CD4-positive, alpha-beta memory T cell (primary cell): ENCODE measurements around the gene RNF186. TPM values are rescaled to one million over a fixed set of nuclear protein-coding genes. Genes with fewer than 3 reads are reported as not detected.

Experiments
- CTCF ChIA-PET: fragments of 350-600 bp; sonication (Branson Sonifier 250); formaldehyde crosslinking; loops from one replicate; lab custom pipeline; 2021; ENCODE audit warnings: inconsistent platforms; ENCODE audit not compliant: partially characterized antibody; lab: Charles Lee
- POLR2A ChIA-PET: fragments of 350-600 bp; sonication (Branson Sonifier 250); formaldehyde crosslinking; loops from one replicate; lab custom pipeline; 2021; ENCODE audit not compliant: partially characterized antibody; lab: Charles Lee
- DNase-seq, 5 donors: peaks; one replicate each; pipeline versions ENCODE4 v3.0.0 to v3.0.0-alpha.2; 2020 to 2022; ENCODE audit warnings: mixed read lengths in 1 of 5
- H3K27ac ChIP-seq: one replicate; pipeline ENCODE4 v1.7.0; 2013; ENCODE audit warnings: low read depth, low read length
- H3K27me3 ChIP-seq: 2 replicates; pipeline ENCODE4 v1.7.0; 2013; ENCODE audit warnings: mild to moderate bottlenecking, low read length, moderate library complexity; ENCODE audit not compliant: insufficient read depth
- H3K36me3 ChIP-seq: 2 replicates; pipeline ENCODE4 v1.7.0; 2013; ENCODE audit warnings: mild to moderate bottlenecking, low read length, moderate library complexity; ENCODE audit not compliant: insufficient read depth
- H3K4me1 ChIP-seq: 2 replicates; pipeline ENCODE4 v1.7.0; 2013; ENCODE audit warnings: mild to moderate bottlenecking, low read length, moderate library complexity; ENCODE audit not compliant: insufficient read depth
- H3K4me3 ChIP-seq, 2 donors: one replicate each; pipeline ENCODE4 v1.7.0; 2013; ENCODE audit warnings: low read length in 2 of 2, mild to moderate bottlenecking in 1 of 2
- H3K9me3 ChIP-seq, 2 donors: one replicate each; pipeline ENCODE4 v1.7.0; 2013; ENCODE audit warnings: low read length in 2 of 2, control low read depth in 1 of 2; ENCODE audit not compliant: control insufficient read depth in 1 of 2
- H3K27ac Mint-ChIP-seq, 7 donors: one replicate each; pipeline ENCODE4 v1.8.0; 2020 to 2021; ENCODE audit warnings: mixed read lengths in 7 of 7, mild to moderate bottlenecking in 6 of 7, inconsistent platforms in 3 of 7, moderate library complexity in 3 of 7
- H3K27me3 Mint-ChIP-seq, 2 donors: one replicate each; pipeline ENCODE4 v1.8.0; 2020 to 2021; ENCODE audit warnings: mixed read lengths in 2 of 2
- H3K36me3 Mint-ChIP-seq, 2 donors: one replicate each; pipeline ENCODE4 v1.8.0; 2020 to 2021; ENCODE audit warnings: mixed read lengths in 2 of 2, inconsistent platforms in 1 of 2, mild to moderate bottlenecking in 1 of 2
- H3K4me1 Mint-ChIP-seq, 4 donors: one replicate each; pipeline ENCODE4 v1.8.0; 2020 to 2021; ENCODE audit warnings: mixed read lengths in 4 of 4, mild to moderate bottlenecking in 1 of 4
- H3K4me3 Mint-ChIP-seq, 8 donors: one replicate each; pipeline ENCODE4 v1.8.0; 2020 to 2021; ENCODE audit warnings: mixed read lengths in 8 of 8, mild to moderate bottlenecking in 7 of 8, moderate library complexity in 6 of 8, inconsistent platforms in 3 of 8
- H3K9me3 Mint-ChIP-seq, 8 donors: one replicate each; pipeline ENCODE4 v1.8.0; 2020 to 2021; ENCODE audit warnings: mixed read lengths in 8 of 8, mild to moderate bottlenecking in 5 of 8, inconsistent platforms in 3 of 8, moderate library complexity in 1 of 8
- intact Hi-C: fragments of 100-400 bp; cut with micrococcal nuclease; formaldehyde crosslinking; loops from one replicate; pipeline ENCODE4 v1.15.1; 2023
- polyA plus RNA-seq, 2 donors: library from polyadenylated mRNA; unstranded; fragments of 300-500 nt; fragmentation: Illumina TruSeq; gene quantifications; one replicate each; pipeline ENCODE4 v1.2.3, GENCODE V29; 2021
- total RNA-seq, 2 experiments: library from RNA; stranded (reverse); gene quantifications; one replicate each; pipeline ENCODE4 v1.2.3, GENCODE V29; 2021

RNF186 gene
- total and polyA plus RNA-seq, 4 experiments from 2014 or later, result not detected

GRCh38 chr1:19765623-19766022, 49.5 kb downstream of the RNF186 start:
- no peaks in the 10 kb centered on the region for H3K9me3 ChIP-seq
- no peak overlapping the region for H3K27ac ChIP-seq
- ChIA-PET POLR2A (interaction anchor here (1.0 kb wide), 1 partner anchor 35 kb away, joined by 3 read pairs; no protein-coding TSS in a partner anchor), CTCF (no interaction called here)
- H3K27me3 Mint-ChIP-seq, result no peaks in the 10 kb centered on the region
- H3K4me3 Mint-ChIP-seq, result no peak overlapping the region
- no peaks in the 10 kb centered on the region for H3K27me3 ChIP-seq
- DNase-seq, result no peak
- H3K36me3 Mint-ChIP-seq, result peaks cover 37 to 41% of the 10 kb centered on the region in 2 donors
- H3K9me3 Mint-ChIP-seq, result no peaks in the 10 kb centered on the region
- H3K4me3 ChIP-seq, result no peak overlapping the region
- H3K36me3 ChIP-seq, result no peaks in the 10 kb centered on the region
- peak overlapping the region in 3 of 7 donors; percentile 10 to 68 (median 31) for H3K27ac Mint-ChIP-seq
- intact Hi-C loops, result no loop called here
- H3K4me1 Mint-ChIP-seq, result peaks cover 6 to 8% (median 7%) of the 10 kb centered on the region in 4 donors
- no peaks in the 10 kb centered on the region for H3K4me1 ChIP-seq

- ChIA-PET CTCF (no interaction called here), POLR2A (interaction anchor here (1.0 kb wide), 1 partner anchor 36 kb away, joined by 3 read pairs; no protein-coding TSS in a partner anchor)
- peak overlapping the region in 2 of 7 donors; percentile 1 to 49 for H3K27ac Mint-ChIP-seq
- Histone ChIP-seq H3K36me3 (no peaks in the 10 kb centered on the region), H3K4me3 (no peak overlapping the region), H3K27ac (no peak overlapping the region), H3K9me3 (no peaks in the 10 kb centered on the region), H3K4me1 (no peaks in the 10 kb centered on the region), H3K27me3 (no peaks in the 10 kb centered on the region)
- H3K9me3 Mint-ChIP-seq, result no peaks in the 10 kb centered on the region
- DNase-seq, result no peak
- H3K4me1 Mint-ChIP-seq, result peaks cover 6 to 8% (median 7%) of the 10 kb centered on the region in 4 donors
- H3K27me3 Mint-ChIP-seq, result no peaks in the 10 kb centered on the region
- intact Hi-C loops, result no loop called here
- H3K36me3 Mint-ChIP-seq, result peaks cover 33 to 35% of the 10 kb centered on the region in 2 donors
- H3K4me3 Mint-ChIP-seq, result no peak overlapping the region
Measured at GRCh38 chr1:19764848-19765247, 50.2 kb downstream of the RNF186 start.

Other genes starting within 250 kb of the RNF186 start
- 10 to 100 TPM; 22.8 to 24.6 TPM for gene NBL1, start 171.0 kb downstream of the RNF186 start, total RNA-seq
- gene NBL1, start 171.0 kb downstream of the RNF186 start, polyA plus RNA-seq, result 10 to 100 TPM in 1 of 2 donors, 1 to 10 TPM in 1; 8.9 to 12.0 TPM
- under 1 TPM; 0.33 to 0.44 TPM for gene HTR6, start 150.4 kb downstream of the RNF186 start, total RNA-seq
- gene HTR6, start 150.4 kb downstream of the RNF186 start, polyA plus RNA-seq, result 1 to 10 TPM in 1 of 2 donors, not detected in 1; 1.1 TPM
- 10 to 100 TPM; 28.6 to 32.7 TPM for gene TMCO4, start 15.4 kb downstream of the RNF186 start, total RNA-seq
- 10 to 100 TPM; 14.9 to 16.8 TPM for gene TMCO4, start 15.4 kb downstream of the RNF186 start, polyA plus RNA-seq
- gene OTUD3, start 67.1 kb upstream of the RNF186 start, total RNA-seq, result 10 to 100 TPM; 18.4 to 18.7 TPM
- 1 to 10 TPM; 1.8 to 3.1 TPM for gene OTUD3, start 67.1 kb upstream of the RNF186 start, polyA plus RNA-seq
- not detected for gene PLA2G2E, start 108.3 kb upstream of the RNF186 start, total RNA-seq
- not detected for gene PLA2G2E, start 108.3 kb upstream of the RNF186 start, polyA plus RNA-seq
- gene PLA2G2A, start 164.3 kb upstream of the RNF186 start, total RNA-seq, result not detected
- gene PLA2G2A, start 164.3 kb upstream of the RNF186 start, polyA plus RNA-seq, result not detected